ENCODE measurements around the gene MAP3K4.

The MAP3K4 gene

DNA sequence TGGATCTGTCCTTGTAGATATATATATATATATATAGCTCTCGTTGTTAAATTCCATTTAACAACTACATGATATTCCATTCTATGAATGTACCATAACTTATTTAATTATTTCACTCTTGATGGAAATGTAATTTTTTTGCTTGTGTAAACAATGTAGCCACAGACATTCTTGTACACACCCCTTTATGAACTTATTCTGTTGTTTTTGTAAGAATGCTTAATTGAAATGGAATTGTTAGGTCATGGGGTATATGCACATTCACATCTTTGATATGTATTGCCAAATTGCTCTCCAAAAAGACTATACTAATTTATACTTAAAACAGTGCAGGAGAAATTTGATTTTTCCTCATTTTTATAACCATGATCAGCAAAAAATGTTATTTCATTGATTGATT lies 67.2 kb downstream of the MAP3K4 start:
- TF ChIP-seq, protein P1, sequence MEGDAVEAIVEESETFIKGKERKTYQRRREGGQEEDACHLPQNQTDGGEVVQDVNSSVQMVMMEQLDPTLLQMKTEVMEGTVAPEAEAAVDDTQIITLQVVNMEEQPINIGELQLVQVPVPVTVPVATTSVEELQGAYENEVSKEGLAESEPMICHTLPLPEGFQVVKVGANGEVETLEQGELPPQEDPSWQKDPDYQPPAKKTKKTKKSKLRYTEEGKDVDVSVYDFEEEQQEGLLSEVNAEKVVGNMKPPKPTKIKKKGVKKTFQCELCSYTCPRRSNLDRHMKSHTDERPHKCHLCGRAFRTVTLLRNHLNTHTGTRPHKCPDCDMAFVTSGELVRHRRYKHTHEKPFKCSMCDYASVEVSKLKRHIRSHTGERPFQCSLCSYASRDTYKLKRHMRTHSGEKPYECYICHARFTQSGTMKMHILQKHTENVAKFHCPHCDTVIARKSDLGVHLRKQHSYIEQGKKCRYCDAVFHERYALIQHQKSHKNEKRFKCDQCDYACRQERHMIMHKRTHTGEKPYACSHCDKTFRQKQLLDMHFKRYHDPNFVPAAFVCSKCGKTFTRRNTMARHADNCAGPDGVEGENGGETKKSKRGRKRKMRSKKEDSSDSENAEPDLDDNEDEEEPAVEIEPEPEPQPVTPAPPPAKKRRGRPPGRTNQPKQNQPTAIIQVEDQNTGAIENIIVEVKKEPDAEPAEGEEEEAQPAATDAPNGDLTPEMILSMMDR (IDR thresholded peaks at IDR 0.05; ENCODE audit: insufficient read depth, low read depth, low read length, missing control alignments) = no peak
- H3K4me3 ChIP-seq (ENCODE audit: low read depth, low read length) = no peak overlapping the region
- no peak for DNase-seq (ENCODE audit: low read depth)

- H3K4me3 ChIP-seq (ENCODE audit: low read depth, low read length) = no peak overlapping the region
- TF ChIP-seq, protein P1 (IDR thresholded peaks at IDR 0.05; ENCODE audit: insufficient read depth, low read depth, low read length, missing control alignments) = no peak
- no peak for DNase-seq (ENCODE audit: low read depth)
These were observed 70.0 kb downstream of the MAP3K4 start for GRCh38 chr6:161061576-161061975.

GRCh38 chr6:161064915-161065314 lies 73.3 kb downstream of the MAP3K4 start:
- TF ChIP-seq, protein P1 (IDR thresholded peaks at IDR 0.05; ENCODE audit: insufficient read depth, low read depth, low read length, missing control alignments) = no peak
- H3K4me3 ChIP-seq (ENCODE audit: low read depth, low read length) = no peak overlapping the region
- DNase-seq (ENCODE audit: low read depth) = no peak

GRCh38 chr6:161066511-161066910 lies 74.9 kb downstream of the MAP3K4 start:
- DNase-seq (ENCODE audit: low read depth) = no peak
- H3K4me3 ChIP-seq (ENCODE audit: low read depth, low read length) = no peak overlapping the region
- TF ChIP-seq, protein P1 (IDR thresholded peaks at IDR 0.05; ENCODE audit: insufficient read depth, low read depth, low read length, missing control alignments) = no peak

- H3K4me3 ChIP-seq (ENCODE audit: low read depth, low read length) = no peak overlapping the region
- DNase-seq (ENCODE audit: low read depth) = no peak
These were observed 76.2 kb downstream of the MAP3K4 start for GRCh38 chr6:161067749-161068148.

GRCh38 chr6:161068321-161068741 lies 76.8 kb downstream of the MAP3K4 start:
- no peak for DNase-seq (ENCODE audit: low read depth)
- H3K4me3 ChIP-seq (ENCODE audit: low read depth, low read length) = no peak overlapping the region
- TF ChIP-seq, protein P1 (IDR thresholded peaks at IDR 0.05; ENCODE audit: insufficient read depth, low read depth, low read length, missing control alignments) = no peak

More at GRCh38 chr6:161067749-161068148, 76.2 kb downstream of the MAP3K4 start:
- TF ChIP-seq, protein P1 (IDR thresholded peaks at IDR 0.05; ENCODE audit: insufficient read depth, low read depth, low read length, missing control alignments) = no peak

DNA sequence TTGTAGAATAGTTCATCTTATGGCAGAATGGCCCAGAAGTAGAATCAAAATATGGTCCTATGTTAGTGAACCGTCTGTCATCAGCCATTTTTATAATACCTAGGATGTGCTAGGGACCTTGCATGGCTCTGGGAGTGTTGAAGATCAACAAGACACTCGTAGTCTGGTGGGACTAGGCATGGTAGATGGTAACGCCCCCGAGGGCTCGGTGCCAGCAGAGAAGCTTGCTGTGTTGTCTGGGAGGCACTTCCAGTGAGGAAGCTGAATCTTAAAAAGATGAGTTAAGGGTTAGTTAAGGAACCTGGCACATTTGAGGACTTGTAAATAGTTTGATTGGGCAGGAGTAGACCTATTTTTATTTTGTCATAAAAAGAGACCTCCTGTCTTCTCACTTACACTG lies 82.4 kb downstream of the MAP3K4 start:
- DNase-seq (ENCODE audit: low read depth) = no peak
- no peak overlapping the region for H3K4me3 ChIP-seq (ENCODE audit: low read depth, low read length)
- TF ChIP-seq, protein P1 (IDR thresholded peaks at IDR 0.05; ENCODE audit: insufficient read depth, low read depth, low read length, missing control alignments) = no peak

Data from GM12865 (cell line).